ENCODE data around the gene IQSEC1. TPM values are rescaled to one million over a fixed set of nuclear protein-coding genes. Genes with fewer than 3 reads are reported as not detected.

IQSEC1 gene
- total and polyA plus RNA-seq, 2 donors (not counting 3 experiments of a cell fraction or from before 2014, with no cell fraction given) = 5.2 to 18.0 TPM

GRCh38 chr3:13045904-13046568 is 27.2 kb downstream of the IQSEC1 start:
- H3K36me3 ChIP-seq (ENCODE audit: control insufficient read depth in 2 of 2, extremely low read depth in 1 of 2, insufficient read depth in 2 of 2, low read length in 2 of 2) = no peaks in the 10 kb centered on the region
- dilution Hi-C loops (cut with MboI; ENCODE audit: extremely low pct_ligation_motif_present, low sequenced_read_pairs) = no loop called here
- no peak overlapping the region for H3K9ac ChIP-seq (replicated peaks; ENCODE audit: extremely low read depth, insufficient read depth, low read length)
- no peak overlapping the region for H3K27ac ChIP-seq (ENCODE audit: insufficient read depth, low read depth, low read length)
- no peaks in the 10 kb centered on the region for H3K9me1 ChIP-seq (replicated peaks; ENCODE audit: control insufficient read depth, extremely low read depth, insufficient read depth, low read length)
- no peaks in the 10 kb centered on the region for H4K20me1 ChIP-seq (replicated peaks; ENCODE audit: control insufficient read depth, extremely low read depth, insufficient read depth, low read length)
- BruUV-seq (replicated peaks) = no TSS peak
- H3K4me3 ChIP-seq (replicated peaks in 1 of 3; ENCODE audit: insufficient read depth in 1 of 3, low read depth in 1 of 3, low read length in 3 of 3) = no peak overlapping the region
- ChIA-PET CTCF (no interaction called here), POLR2A (no interaction called here)
- no peak for FAIRE-seq
- no peak overlapping the region for H2AFZ ChIP-seq (ENCODE audit: low read depth, low read length)
- no peak overlapping the region for H3K4me2 ChIP-seq (ENCODE audit: insufficient read depth, low read length)
- H3K9me3 ChIP-seq (replicated peaks; ENCODE audit: control insufficient read depth, insufficient read depth, low read length) = no peaks in the 10 kb centered on the region
- H3K27me3 ChIP-seq (ENCODE audit: control insufficient read depth in 2 of 2, insufficient read depth in 2 of 2, low read length in 2 of 2) = no peaks in the 10 kb centered on the region
- no peaks in the 10 kb centered on the region for H3K4me1 ChIP-seq (ENCODE audit: control insufficient read depth, extremely low read depth, insufficient read depth, low read length)
- H3K79me2 ChIP-seq (ENCODE audit: control insufficient read depth, insufficient read depth, low read length) = no peaks in the 10 kb centered on the region
- TF ChIP-seq POLR2AphosphoS5 (IDR thresholded peaks at IDR 0.05; ENCODE audit: insufficient read depth, low read depth, low read length) (no peak), CTCF (IDR thresholded peaks at IDR 0.05; ENCODE audit: extremely low read depth in 1 of 2, insufficient read depth in 1 of 2, low read depth in 1 of 2, low read length in 2 of 2) (no peak), JUN (IDR thresholded peaks at IDR 0.05; ENCODE audit: borderline replicate concordance, insufficient read depth, insufficient read length, low read depth) (no peak), MAX (IDR thresholded peaks at IDR 0.05; ENCODE audit: insufficient read depth, insufficient read length) (no peak), FOS (IDR thresholded peaks at IDR 0.05; ENCODE audit: borderline replicate concordance, insufficient read depth, low read length) (no peak), POLR2A (IDR thresholded peaks at IDR 0.05; ENCODE audit: low read depth, low read length) (no peak)
- DNase-seq (ENCODE audit: low read depth, low spot score) = no peak
- intact Hi-C loops (cut with micrococcal nuclease) = no loop called here
